RCC 7860 (cell line): ENCODE data around the gene ZNF598.

ENCODE experiments used
- DNase-seq: peaks from one replicate; pipeline ENCODE4 v3.0.0-alpha.2; 2015; ENCODE audit warnings: low spot score
- FAIRE-seq: peaks from 2 replicates; lab custom pipeline; 2012; peaks lifted over from hg19 to GRCh38; lab: Jason Lieb, UNC

ZNF598 gene

DNA sequence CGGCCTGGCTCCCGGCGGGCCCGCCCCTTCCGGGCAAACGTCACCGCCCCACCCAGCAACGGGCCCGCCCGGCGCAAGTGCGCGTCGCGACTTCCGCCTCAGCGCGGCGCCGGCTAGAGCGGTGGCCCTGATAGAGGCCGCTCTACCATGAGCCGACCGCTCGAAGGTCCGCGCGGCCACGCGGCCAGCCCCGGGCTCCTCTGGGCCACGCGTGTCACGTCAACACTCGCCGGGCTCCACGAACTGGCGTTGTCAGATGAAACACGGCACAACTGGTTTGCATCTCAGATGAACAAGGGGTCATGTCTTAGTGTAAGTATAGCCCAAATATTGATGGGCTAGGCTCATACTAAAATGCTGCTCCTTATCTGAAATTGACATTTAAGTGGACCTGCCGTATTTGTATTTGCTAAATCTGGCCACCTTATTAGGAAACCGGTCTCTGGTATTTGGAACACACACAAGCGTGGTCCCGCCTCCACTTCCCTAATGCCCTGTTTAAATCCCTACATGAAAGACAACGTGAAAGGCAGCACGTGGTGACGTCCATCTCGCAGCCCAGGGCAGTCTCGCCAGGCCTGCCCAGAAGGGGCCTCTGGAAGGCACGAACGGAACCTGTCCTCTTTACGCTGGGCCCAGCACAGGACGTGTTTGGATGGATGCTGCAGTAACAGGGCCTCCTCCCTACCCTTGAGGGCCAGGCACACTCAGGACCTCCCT is at the start of gene ZNF598:
Gene ZNF598, minus strand, starts transcription at position 31 of the 720 bp plus-strand sequence.
- no peak for FAIRE-seq

DNA sequence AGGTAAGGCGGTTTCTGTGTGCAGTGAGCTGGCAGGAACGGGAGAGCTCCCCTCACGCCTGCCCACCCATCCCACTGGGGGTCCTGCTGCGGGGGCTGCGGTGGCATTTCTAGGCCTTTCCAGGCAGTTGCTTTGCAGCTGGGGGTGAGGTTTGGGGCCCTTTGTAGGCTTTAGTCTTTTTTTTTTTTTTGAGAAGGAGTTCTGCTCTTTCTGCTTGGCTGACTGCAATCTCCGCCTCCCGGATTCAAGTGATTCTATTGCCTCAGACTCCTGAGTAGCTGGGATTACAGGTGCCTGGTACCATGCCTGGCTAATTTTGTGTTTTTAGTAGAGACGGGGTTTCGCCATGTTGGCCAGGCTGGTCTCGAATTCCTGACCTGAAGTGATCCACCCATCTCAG is 49.3 kb upstream of the ZNF598 start:
- no peak for FAIRE-seq
- DNase-seq: no peak

More for the DNA sequence above, at the start of gene ZNF598:
- peak; percentile 65 for DNase-seq

DNA sequence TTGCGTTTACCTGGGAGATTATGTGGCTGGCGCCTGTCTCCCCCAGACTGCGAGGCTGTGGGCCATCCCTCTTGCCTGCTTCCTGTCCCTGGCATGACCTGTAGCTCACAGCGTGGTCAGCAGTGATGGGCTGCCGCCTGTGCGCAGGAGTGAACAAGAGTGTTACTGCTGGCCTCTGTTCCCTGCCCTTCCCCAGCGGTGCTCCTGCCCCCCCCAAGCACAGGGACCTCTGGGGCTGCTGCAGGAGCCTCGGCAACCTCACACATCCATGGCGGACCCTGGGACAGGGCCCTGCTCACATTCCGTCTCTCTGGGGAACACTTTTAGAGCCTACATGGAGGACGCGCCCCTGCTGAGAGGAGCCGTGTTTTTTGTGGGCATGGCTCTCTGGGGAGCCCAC is 48.8 kb upstream of the ZNF598 start:
- FAIRE-seq (no peak), DNase-seq (no peak)

DNA sequence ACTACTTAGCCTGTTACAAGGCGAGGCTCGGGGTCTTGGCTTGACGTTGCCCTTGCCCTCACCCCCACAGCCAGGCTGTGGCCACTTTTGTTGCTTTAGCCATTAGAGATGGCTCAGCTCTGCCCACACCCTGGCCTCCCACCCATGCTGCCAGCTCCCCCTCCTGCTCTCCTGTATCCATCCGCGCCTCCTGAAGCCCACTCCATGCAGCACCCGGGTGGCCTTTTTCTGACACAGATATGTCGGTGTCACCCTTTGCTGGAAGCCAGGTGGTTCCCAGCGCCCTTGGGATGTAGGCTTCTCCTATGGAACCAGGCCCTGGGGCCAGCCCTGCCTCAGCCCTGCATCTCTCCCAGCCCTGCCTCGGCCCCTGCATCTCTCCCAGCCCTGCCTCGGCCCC is 47.8 kb upstream of the ZNF598 start:
- DNase-seq (no peak), FAIRE-seq (no peak)

DNA sequence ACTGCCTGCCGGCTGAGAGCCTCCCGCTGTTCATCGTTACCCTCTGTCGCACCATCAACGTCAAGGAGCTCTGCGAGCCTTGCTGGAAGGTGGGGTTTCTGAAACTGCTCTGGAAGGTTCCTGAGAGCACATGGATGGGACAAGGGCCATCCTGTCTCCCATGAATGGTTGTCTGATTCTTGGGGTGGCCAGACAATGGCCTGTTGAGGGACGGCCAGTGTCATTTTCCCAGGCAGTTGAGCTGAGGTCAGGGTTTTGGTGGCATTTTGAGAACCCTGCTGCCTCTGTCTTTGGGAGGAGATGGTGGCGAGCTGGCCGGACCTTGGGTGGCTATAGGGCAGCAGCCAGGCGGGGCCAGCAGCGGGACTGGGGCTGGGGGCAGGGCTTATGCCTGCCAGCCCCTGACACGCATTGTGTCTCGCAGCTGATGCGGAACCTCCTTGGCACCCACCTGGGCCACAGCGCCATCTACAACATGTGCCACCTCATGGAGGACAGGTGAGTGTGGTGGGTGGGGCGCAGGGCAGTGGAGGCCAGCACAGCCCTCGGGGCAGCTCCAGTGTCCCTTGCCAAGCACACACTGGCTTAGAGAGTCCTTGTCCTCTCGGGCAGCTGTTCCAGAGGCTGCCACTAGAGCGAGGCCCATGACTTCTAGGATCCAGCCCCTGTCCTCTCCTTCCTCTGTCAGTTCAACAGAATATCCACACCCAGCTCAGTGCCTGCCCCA is 47.2 kb upstream of the ZNF598 start:
- DNase-seq (peak; percentile 4), FAIRE-seq (no peak)

DNA sequence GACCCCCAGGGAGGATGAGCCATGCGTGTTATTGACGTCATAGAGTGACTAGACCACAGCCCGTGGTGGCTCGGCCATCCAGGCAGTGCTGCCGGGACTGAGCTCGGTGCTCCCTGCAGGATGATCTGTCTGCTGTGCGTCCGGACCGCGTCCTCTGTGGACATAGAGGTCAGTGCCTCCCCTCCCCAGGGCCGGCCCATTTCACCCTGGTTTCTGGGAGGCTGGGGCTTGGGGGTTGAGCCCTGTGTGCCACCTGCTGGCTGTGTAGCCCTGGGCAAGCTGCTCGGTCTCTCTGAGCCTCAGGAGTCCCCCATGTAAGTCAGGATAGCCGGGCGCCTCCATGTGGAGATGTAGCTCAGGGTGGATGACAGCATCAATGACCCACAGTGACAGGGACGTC is 46.5 kb upstream of the ZNF598 start:
- no peak for DNase-seq
- no peak for FAIRE-seq

DNA sequence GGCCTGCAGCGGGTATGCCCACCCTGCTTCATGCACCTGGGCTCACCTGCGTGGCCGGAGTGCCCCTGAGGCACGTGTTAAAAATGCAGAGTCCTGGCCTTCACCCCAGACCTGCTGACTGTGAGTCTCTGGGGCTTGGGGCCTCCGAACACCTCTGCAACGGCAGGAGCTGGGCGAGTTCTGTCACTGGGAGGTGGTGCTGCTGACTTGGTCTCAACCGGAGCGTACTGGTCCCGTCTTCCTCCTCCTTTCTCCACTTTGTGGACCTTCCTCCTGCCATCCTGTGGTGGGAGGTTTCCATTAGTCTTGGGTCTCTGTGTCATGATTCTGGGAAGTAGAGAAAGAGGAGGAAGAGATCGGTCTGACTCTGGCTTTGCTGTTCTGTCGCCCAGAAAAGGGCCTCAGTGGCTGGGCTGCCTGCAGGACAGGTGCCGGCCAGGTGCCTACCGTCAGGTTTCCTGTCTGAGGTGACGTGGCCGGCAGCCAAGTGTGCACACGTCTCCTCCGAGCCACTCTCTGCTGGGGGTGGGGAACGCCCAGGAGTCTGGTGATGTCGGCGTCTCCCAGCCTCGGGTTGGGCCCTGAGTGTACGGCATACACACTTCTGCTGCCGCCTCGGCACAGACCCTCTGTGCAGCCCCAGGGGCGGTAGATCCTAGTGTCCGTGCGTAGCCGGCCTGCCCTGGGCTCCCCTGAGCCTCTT is 45.1 kb upstream of the ZNF598 start:
- no peak for FAIRE-seq
- no peak for DNase-seq

DNA sequence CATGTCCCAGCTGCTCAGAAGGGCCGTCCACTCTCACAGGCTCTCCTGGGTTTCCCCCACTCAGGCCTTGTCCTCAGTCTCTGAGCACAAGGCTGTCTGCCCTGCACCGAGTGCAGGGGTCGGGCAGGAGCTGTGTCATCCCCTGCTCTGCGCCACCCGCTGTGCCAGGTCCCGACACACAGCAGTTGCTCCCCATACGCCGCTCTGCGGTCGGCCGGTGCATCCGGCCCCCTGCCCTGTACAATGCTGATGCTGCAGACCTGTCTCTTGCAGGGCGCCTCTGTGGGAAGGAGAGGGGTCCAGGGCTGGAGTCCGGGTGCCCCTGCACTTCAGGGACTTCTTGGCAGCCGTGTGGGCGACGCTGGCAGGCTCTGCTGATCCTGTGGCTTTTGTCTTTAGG is 44.3 kb upstream of the ZNF598 start:
- DNase-seq (no peak), FAIRE-seq (no peak)

DNA sequence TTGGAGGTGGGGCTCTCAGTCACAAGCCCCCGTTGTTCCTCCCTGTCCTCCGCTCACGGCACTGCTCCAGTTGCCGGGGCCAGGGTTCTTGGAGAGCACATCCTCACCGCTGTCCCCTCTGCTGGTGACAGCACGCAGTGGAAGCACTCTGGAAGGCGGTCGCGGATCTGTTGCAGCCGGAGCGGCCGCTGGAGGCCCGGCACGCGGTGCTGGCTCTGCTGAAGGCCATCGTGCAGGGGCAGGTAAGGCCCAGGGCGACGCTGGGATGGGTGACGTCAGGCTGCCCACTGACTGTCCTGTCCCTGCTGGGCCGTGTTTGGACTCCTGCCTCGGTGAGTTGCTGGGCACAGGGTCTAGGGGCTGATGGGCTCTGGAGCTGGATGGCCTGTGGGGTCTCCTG is 43.6 kb upstream of the ZNF598 start:
- DNase-seq (no peak), FAIRE-seq (no peak)

DNA sequence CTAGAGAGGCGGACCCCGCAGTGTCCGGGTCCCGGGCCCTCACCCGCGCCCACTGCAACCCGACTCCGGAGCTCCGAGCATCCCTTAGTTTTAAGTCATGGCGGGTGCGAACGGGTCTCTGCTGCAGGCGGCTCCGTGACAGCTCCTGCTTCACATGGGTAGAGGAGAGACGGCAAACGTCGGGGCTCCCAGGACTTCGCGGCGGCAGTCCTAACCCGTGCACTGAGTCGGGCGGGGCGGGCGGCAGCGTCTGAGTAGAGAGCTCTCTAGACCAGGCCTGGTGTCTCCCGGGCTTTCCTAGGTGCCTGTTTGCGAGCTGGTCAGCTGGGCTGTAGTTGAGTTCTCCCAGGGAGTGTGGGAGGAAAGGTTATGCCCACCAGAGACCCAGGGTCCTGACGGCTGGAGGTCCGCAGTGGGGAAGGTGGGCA is 38.5 kb upstream of the ZNF598 start:
- no peak for FAIRE-seq
- DNase-seq: no peak

DNA sequence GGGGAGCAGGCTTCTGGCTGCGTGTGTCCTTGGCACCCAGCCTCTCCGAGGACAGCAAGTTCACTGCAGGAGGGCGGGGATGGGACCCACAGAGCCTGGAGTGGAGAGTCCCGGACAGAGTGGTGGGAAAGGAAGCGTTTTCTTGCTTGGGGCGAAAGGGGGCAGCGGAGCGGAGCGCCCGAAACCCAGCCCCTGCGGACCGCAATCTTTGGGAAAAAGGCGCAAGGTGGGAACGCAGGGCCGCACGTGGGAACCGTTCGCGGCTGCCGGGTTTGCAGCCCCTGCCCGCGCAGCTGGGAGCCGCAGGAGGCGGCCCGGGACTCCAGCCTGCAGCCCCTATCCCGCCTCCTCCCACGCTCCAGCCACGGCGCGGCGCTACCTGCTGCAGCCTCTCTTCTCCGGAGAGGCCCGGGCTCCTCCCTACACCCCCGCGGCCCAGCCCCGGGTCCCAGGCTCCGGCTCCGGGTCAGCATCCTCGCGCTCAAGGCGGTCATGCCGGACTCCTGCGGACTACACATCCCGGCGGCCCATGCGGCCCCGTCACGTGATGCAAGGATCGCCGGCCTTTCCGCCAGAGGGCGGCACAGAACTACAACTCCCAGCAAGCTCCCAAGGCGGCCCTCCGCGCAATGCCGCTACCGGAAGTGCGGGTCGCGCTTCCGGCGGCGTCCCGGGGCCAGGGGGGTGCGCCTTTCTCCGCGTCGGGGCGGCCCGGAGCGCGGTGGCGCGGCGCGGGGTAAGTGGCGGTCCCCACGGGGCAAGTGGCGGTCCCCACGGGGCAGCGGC is 37.9 kb upstream of the ZNF598 start, which contains the start of the genes NTHL1 and TSC2:
Gene NTHL1, minus strand, starts transcription at position 505 of the 786 bp plus-strand sequence. Its CDS starts 11 bp downstream, at position 494.
Gene TSC2, plus strand, starts transcription at position 656 of the 786 bp plus-strand sequence. CDS start 631 bp downstream, outside the sequence.
- DNase-seq (peak; percentile 88), FAIRE-seq (no peak)

DNA sequence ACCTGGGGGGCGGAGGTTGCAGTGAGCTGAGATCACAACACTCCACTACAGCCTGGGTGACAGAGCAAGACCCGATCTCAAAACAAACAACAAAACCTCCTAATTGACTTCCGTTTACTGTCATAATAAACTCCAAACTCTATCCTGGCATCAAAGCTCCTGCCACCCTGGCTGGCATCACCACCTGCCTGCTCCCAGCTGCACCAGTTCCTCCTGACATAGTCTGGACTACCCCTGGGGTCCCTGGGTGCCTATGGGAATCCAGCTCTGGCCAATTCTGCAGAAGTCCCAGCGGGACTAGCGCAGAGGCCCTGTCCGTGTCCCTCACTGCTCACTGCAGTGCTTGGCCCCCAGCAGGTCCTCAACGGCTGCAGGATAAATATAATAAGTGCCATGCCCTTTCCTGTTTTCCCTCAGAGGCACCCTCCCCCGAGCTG is 37.3 kb upstream of the ZNF598 start:
- DNase-seq: no peak
- FAIRE-seq: no peak

DNA sequence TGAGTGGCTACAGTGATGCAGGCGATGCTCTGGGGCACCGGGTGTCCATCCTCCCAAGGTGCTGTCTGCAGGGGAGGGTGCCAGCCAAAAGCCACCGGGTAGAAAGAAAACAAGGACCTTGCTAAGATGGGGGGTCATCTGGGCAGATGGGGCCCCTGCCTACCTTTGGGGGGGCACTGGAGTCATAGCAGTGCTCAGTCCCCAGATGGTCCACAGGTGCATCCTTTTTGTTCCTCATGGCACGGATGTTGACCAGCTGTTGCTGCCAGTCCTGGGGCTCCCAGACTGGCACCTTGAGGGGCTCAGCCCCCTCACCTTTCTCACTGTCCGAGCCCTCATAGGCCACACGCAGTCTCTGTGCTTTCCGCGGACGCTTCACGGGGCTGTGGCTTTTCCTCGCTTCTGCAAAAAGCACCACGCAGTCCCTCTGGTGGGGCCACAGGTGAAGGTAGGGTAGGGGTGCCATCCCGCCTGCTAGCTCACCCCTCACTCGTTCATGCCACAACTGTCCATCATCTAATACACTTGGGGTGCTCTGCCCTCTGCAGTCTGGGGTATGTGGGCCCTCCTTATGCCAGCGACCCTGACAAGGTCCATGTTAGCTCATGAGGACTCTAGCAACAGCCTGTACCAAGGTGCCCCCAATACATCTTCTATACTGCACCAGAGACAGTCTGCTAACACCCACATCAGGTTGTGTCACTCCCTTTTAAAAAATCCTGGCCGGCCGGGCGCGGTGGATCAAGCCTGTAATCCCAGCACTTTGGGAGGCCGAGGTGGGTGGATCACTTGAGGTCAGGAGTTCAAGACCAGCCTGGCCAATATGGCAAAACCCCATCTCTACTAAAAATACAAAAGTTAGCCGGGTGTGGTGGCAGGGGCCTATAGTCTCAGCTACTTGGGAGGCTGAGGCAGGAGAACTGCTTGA is 36.6 kb upstream of the ZNF598 start:
- DNase-seq (no peak), FAIRE-seq (no peak)

DNA sequence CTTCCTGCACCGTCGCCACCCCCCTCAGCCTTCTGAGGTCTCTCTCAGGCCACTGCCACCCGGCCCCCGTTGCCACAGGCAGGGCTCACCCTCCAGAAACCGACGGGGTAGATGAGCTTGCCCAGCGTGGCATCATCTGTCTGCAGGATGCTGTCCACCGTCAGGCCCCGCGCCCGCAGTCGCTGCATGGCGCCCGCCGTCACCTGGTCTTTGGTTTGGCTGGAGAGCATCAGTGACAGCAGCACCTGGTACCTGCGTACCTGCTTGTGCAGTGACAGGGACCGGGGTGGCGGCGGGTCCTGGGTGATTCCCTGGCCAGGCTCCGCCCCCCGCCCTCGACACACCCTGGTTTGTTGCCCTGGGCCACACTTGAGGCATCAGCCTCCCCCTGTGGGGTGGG is 34.9 kb upstream of the ZNF598 start:
- FAIRE-seq (no peak), DNase-seq (no peak)

DNA sequence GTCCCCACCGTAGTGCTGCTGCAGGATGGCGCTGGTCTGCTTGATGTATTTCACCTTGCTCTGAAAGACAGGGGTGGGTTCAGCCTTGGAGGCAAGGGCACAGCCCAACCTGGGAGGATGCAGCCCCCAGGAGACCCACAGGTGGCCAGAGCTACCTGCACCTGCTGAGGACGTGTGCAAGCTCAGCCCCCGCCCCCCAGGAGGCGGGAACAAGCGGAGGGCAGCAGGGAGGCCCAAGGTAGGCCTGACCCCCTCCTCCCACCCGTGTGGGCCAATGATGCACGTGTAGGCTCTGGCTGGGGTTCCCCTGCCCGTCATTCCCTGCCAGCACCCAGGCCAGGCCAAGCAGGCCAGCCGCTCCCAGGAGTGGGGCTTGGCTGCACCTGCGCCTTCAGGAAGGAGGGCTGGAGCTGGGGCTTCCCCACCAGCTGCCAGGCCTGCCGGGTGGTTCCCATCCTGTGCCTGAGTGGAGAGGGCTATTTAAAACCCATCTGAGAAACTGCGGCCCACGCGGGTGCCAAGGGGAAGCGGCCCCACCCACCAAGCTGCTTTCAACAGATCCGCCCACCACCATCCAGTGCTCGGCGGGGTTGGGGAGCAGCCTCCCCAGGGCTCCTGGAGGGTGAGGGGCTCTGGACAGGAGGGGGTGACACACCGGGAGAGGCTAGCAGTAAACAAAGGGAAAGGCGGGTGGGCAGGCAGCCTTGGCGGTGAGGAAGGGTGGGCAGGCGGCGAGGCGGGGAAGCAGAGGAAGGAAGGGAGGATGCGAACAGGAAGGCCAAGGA is 34.2 kb upstream of the ZNF598 start:
- DNase-seq (no peak), FAIRE-seq (no peak)

DNA sequence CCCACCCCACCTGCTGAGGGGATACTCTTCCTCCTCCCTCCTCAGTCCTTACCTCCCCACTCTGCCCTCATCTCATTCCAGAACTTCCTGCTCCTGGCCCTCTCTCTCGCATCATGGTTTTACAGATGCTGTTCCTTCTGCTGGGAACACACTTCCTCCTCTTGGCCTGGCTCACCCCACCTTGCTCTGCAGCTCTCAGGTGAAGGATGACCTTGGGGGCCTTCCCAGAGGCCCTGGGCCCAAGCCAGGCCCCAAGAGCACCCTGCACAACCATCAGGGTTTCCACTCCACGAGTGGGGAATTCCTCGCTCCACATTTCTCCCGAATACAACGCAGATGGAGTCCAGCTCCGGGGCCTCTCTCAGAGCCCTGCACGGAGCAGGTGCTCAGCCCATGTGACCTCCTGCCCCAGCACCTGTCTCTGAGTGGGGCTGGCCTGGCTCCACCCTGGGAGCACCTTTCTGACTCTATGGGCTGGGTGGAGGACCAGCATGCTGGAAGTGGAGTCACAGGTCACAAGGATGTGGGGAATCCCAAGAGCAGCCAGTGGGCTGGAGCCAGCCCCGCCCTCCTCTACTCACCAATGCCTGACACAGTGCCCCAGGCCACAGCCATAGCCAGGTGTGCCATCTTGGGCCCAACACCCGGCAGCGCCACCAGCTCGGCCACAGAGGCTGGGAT is 33.5 kb upstream of the ZNF598 start:
- DNase-seq (no peak), FAIRE-seq (no peak)

DNA sequence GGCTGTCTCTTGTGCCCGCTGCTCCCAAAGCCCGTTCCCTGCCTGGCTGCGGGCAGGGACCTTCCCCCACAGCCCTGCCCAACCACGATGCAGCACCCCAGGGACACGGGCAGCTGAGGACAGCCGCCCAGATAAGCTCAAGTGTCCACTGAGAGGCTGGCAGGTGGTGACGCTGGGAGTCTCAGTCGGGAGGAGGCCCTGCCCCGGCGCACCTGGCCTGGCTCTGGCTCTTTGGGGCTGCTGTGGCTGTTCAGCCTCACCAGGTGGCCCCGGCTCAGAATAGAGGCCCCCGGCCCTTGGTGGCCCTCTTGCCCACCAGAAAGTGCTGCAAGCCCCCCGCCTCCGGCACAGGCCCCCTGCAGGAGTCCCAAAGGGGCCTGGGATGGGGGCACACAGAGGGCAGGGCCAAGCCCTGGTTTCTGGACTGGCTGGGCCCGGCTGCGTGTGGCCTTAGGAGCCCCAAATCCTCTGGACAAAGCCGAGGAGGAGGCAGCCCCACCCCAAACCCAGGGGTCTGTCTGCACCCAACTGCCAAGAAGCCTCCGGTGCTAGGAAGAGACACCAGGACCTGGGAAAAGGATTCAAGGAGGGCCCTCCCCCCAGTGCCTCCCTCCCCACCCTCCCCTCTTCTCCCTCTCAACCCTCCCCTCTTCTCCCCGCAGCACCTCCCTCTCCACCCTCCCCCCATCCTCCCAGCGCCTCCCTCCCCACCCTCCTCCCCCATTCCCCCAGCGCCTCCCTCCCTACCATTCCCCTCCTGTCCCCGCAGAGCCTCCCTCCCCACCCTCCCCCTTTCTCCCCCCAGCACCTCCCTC is 32.8 kb upstream of the ZNF598 start:
- DNase-seq: no peak
- FAIRE-seq: no peak
